Naive thymus-derived CD8-positive, alpha-beta T cell (primary cell): ENCODE measurements around the gene CDKN1A. TPM values are rescaled to one million over a fixed set of nuclear protein-coding genes. Genes with fewer than 3 reads are reported as not detected.
A peak's percentile ranks its signal among the peaks of the same experiment; 100 is the strongest.

Experiments used
- ATAC-seq, 2 donors: fragments of 150-1000 bp; cut with Tn5 transposase in 1 of 2; sonication (Bioruptor Pico), chemical (Tn5 transposase) in 1 of 2; 1 replicate in 1 of 2; 2 replicates in 1 of 2; pipeline ENCODE4 v1.10.0; 2021; ENCODE audit warnings: mild to moderate bottlenecking in 2 of 2, moderate library complexity in 2 of 2
- POLR2A ChIA-PET: fragments of 350-600 bp; sonication (Branson Sonifier 250); formaldehyde crosslinking; loops from one replicate; lab custom pipeline; 2021; ENCODE audit warnings: antibody characterized with exemption; lab: Charles Lee
- DNase-seq, 10 donors: peaks; one replicate each; pipeline versions ENCODE4 v3.0.0 to v3.0.0-alpha.2; 2020 to 2022
- H3K27ac Mint-ChIP-seq, 10 donors: one replicate each; pipeline ENCODE4 v1.8.0; 2020 to 2022; ENCODE audit warnings: mild to moderate bottlenecking in 10 of 10, mixed read lengths in 10 of 10, moderate library complexity in 4 of 10, inconsistent platforms in 1 of 10
- H3K27me3 Mint-ChIP-seq, 5 donors: one replicate each; pipeline ENCODE4 v1.8.0; 2021 to 2022; ENCODE audit warnings: mixed read lengths in 5 of 5
- H3K36me3 Mint-ChIP-seq, 3 donors: one replicate each; pipeline ENCODE4 v1.8.0; 2020 to 2022; ENCODE audit warnings: mixed read lengths in 3 of 3, mild to moderate bottlenecking in 2 of 3, inconsistent platforms in 1 of 3
- H3K4me1 Mint-ChIP-seq, 4 donors: one replicate each; pipeline ENCODE4 v1.8.0; 2021 to 2022; ENCODE audit warnings: mixed read lengths in 4 of 4
- H3K4me3 Mint-ChIP-seq, 10 donors: one replicate each; pipeline ENCODE4 v1.8.0; 2020 to 2022; ENCODE audit warnings: mild to moderate bottlenecking in 10 of 10, mixed read lengths in 10 of 10, moderate library complexity in 6 of 10, inconsistent platforms in 1 of 10
- H3K9me3 Mint-ChIP-seq, 9 donors: one replicate each; pipeline ENCODE4 v1.8.0; 2020 to 2022; ENCODE audit warnings: mixed read lengths in 9 of 9, mild to moderate bottlenecking in 3 of 9, inconsistent platforms in 1 of 9, moderate library complexity in 1 of 9
- polyA plus RNA-seq, 3 donors: library from polyadenylated mRNA; unstranded; fragments of 300-500 nt; fragmentation: Illumina TruSeq; gene quantifications; one replicate each; pipeline ENCODE4 v1.2.3, GENCODE V29; 2021
- total RNA-seq, 8 experiments: library from RNA in 2 of 8; stranded (reverse) in 2 of 8; gene quantifications; one replicate each; pipeline ENCODE4 v1.2.3 and lab custom pipeline; 2021 to 2026

CDKN1A gene
- total and polyA plus RNA-seq, 5 experiments from 2014 or later: 0.12 to 2.7 (median 1.9) TPM

DNA sequence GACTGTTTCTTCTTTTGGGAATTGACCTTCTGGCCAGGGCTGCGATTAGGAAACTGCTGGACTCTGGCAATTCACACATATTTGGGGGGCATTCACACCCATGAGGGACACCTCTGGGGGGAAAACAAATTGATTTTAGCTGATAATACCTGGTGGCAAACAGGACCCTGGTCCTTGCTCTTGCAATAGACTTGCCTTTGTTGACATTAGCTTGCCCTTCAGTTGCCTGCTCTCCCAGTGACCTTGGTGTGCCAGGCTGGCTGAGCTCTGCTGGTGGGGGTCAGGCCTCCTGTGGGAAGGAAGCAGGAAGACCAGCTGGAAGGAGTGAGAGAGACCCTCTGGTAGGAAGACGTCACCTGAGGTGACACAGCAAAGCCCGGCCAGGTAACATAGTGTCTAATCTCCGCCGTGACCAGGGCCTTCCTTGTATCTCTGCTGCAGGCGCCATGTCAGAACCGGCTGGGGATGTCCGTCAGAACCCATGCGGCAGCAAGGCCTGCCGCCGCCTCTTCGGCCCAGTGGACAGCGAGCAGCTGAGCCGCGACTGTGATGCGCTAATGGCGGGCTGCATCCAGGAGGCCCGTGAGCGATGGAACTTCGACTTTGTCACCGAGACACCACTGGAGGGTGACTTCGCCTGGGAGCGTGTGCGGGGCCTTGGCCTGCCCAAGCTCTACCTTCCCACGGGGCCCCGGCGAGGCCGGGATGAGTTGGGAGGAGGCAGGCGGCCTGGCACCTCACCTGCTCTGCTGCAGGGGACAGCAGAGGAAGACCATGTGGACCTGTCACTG is 5.3 kb downstream of the CDKN1A start:
- Mint-ChIP-seq H3K4me1 (peaks cover 9 to 52% (median 13%) of the 10 kb centered on the region in 4 donors), H3K27me3 (peaks cover 0 to 35% (median 4%) of the 10 kb centered on the region in 5 donors), H3K4me3 (peak overlapping the region in 1 of 10 donors; percentile 36), H3K9me3 (no peaks in the 10 kb centered on the region), H3K36me3 (no peaks in the 10 kb centered on the region), H3K27ac (peak overlapping the region in 2 of 10 donors; percentile 64 to 68)
- ATAC-seq (no peak), DNase-seq (no peak)
- POLR2A ChIA-PET: interaction anchor here (0.6 kb wide), 1 partner anchor 83 kb away, joined by 5 read pairs; no protein-coding TSS in a partner anchor

DNA sequence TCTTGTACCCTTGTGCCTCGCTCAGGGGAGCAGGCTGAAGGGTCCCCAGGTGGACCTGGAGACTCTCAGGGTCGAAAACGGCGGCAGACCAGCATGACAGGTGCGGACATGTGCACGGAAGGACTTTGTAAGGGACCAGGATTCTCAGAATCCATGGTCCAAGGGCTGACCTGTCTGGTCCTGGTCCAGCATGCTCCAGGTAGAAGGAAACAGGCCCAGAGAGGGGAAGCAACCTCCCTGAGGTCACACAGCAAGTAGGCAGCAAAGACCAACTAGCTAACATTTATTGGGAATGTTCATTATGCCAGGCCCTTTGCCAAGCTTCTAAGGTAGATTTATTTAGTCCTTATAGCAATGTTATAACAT is 5.9 kb downstream of the CDKN1A start:
- Mint-ChIP-seq H3K36me3 (no peaks in the 10 kb centered on the region), H3K4me1 (peaks cover 7 to 50% (median 11%) of the 10 kb centered on the region in 4 donors), H3K27ac (no peak overlapping the region), H3K4me3 (no peak overlapping the region), H3K27me3 (peaks cover 0 to 35% (median 4%) of the 10 kb centered on the region in 5 donors), H3K9me3 (no peaks in the 10 kb centered on the region)
- ATAC-seq (no peak), DNase-seq (no peak)
- POLR2A ChIA-PET: no interaction called here

DNA sequence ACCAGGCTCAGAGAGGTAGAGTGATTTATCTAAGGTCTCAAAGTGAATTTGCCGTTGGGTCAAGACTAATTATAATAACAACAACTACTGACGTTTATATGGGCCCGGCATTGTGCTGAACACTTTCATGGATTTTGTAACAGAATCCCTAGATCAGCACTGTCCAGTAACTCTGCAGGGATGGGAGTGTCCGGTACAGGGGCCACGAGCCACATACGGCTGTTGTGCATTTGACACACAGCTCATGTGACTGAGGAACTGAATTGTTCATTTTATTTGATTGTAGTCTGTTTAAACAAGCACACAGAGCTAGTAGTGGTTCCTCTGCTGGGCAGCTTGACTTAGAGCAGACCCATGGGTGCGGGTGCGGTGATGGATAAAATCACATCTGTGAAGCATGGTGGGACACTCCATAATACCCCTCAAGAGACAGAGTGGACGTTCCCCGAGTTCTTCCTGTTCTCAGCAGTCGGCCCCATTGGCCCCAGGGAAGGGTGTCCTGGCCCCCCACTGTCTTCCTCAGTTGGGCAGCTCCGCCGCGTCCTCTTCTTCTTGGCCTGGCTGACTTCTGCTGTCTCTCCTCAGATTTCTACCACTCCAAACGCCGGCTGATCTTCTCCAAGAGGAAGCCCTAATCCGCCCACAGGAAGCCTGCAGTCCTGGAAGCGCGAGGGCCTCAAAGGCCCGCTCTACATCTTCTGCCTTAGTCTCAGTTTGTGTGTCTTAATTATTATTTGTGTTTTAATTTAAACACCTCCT is 6.8 kb downstream of the CDKN1A start:
- no peak overlapping the region for H3K4me3 Mint-ChIP-seq
- H3K9me3 Mint-ChIP-seq: no peaks in the 10 kb centered on the region
- DNase-seq: no peak
- H3K36me3 Mint-ChIP-seq: no peaks in the 10 kb centered on the region
- no peak overlapping the region for H3K27ac Mint-ChIP-seq
- H3K4me1 Mint-ChIP-seq: peaks cover 5 to 54% (median 7%) of the 10 kb centered on the region in 4 donors
- no peak for ATAC-seq
- POLR2A ChIA-PET: interaction anchor here (0.6 kb wide), 1 partner anchor 78 kb away, joined by 3 read pairs; no protein-coding TSS in a partner anchor
- peaks cover 0 to 35% (median 4%) of the 10 kb centered on the region in 5 donors for H3K27me3 Mint-ChIP-seq

DNA sequence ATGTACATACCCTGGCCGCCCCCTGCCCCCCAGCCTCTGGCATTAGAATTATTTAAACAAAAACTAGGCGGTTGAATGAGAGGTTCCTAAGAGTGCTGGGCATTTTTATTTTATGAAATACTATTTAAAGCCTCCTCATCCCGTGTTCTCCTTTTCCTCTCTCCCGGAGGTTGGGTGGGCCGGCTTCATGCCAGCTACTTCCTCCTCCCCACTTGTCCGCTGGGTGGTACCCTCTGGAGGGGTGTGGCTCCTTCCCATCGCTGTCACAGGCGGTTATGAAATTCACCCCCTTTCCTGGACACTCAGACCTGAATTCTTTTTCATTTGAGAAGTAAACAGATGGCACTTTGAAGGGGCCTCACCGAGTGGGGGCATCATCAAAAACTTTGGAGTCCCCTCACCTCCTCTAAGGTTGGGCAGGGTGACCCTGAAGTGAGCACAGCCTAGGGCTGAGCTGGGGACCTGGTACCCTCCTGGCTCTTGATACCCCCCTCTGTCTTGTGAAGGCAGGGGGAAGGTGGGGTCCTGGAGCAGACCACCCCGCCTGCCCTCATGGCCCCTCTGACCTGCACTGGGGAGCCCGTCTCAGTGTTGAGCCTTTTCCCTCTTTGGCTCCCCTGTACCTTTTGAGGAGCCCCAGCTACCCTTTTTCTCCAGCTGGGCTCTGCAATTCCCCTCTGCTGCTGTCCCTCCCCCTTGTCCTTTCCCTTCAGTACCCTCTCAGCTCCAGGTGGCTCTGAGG is 7.6 kb downstream of the CDKN1A start:
- H3K27me3 Mint-ChIP-seq: peaks cover 0 to 32% (median 4%) of the 10 kb centered on the region in 5 donors
- H3K4me3 Mint-ChIP-seq: no peak overlapping the region
- POLR2A ChIA-PET: interaction anchor here (0.6 kb wide), 1 partner anchor 77 kb away, joined by 3 read pairs; no protein-coding TSS in a partner anchor
- H3K9me3 Mint-ChIP-seq: no peaks in the 10 kb centered on the region
- ATAC-seq (no peak), DNase-seq (no peak)
- peaks cover 0 to 54% (median 0%) of the 10 kb centered on the region in 4 donors for H3K4me1 Mint-ChIP-seq
- H3K36me3 Mint-ChIP-seq: no peaks in the 10 kb centered on the region
- H3K27ac Mint-ChIP-seq: peak overlapping the region in 1 of 10 donors; percentile 7

DNA sequence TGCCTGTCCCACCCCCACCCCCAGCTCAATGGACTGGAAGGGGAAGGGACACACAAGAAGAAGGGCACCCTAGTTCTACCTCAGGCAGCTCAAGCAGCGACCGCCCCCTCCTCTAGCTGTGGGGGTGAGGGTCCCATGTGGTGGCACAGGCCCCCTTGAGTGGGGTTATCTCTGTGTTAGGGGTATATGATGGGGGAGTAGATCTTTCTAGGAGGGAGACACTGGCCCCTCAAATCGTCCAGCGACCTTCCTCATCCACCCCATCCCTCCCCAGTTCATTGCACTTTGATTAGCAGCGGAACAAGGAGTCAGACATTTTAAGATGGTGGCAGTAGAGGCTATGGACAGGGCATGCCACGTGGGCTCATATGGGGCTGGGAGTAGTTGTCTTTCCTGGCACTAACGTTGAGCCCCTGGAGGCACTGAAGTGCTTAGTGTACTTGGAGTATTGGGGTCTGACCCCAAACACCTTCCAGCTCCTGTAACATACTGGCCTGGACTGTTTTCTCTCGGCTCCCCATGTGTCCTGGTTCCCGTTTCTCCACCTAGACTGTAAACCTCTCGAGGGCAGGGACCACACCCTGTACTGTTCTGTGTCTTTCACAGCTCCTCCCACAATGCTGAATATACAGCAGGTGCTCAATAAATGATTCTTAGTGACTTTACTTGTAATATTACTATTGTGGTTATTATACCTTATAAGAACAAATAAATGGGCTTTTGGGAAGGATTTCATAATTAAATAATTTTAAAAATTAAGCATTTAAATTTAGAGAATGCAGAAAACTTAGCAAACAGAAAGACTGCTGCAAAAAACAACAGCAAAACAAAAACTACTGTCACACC is 8.4 kb downstream of the CDKN1A start:
- no peak for ATAC-seq
- no peak for DNase-seq
- H3K27me3 Mint-ChIP-seq: peaks cover 0 to 32% (median 4%) of the 10 kb centered on the region in 5 donors
- H3K4me3 Mint-ChIP-seq: no peak overlapping the region
- POLR2A ChIA-PET: no interaction called here
- no peaks in the 10 kb centered on the region for H3K36me3 Mint-ChIP-seq
- no peaks in the 10 kb centered on the region for H3K9me3 Mint-ChIP-seq
- peak overlapping the region in 2 of 10 donors; percentile 4 to 60 for H3K27ac Mint-ChIP-seq
- H3K4me1 Mint-ChIP-seq: peaks cover 0 to 58% (median 0%) of the 10 kb centered on the region in 4 donors

DNA sequence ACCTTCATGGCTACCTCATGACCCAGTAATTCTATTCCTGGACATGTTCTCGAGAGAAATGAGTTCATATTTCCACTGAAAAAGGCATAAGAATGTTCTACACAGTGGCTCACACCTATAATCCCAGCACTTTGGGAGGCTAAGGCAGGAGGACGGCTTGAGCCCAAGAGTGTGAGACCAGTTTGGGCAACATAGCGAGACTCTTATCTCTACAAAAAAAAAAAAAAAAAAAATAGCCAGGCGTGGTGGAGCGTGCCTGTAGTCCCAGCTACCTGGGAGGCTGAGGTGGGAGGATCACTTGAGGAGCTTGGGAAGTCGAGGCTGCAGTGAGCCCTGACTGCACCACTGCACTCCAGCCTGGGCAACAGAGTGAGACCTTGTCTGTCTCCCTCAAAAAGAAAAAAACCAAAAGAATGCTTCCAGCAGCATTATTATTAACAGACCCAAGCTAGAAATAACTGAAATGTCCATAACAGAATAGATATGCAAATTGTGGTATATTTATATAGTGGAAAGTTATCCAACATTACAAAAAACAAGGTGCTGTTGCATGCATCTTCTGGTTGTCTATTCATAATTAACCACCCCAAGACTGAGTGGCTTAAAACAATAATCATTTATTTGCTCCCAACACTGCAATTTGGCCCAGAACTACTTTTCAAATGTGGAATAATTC is 9.7 kb downstream of the CDKN1A start:
- POLR2A ChIA-PET: interaction anchor here (0.6 kb wide), 1 partner anchor 551 kb away, joined by 5 read pairs; no protein-coding TSS in a partner anchor
- peaks cover 0 to 58% (median 4%) of the 10 kb centered on the region in 4 donors for H3K4me1 Mint-ChIP-seq
- no peak overlapping the region for H3K27ac Mint-ChIP-seq
- H3K27me3 Mint-ChIP-seq: peaks cover 0 to 28% (median 4%) of the 10 kb centered on the region in 5 donors
- ATAC-seq (no peak), DNase-seq (no peak)
- no peaks in the 10 kb centered on the region for H3K9me3 Mint-ChIP-seq
- H3K36me3 Mint-ChIP-seq: no peaks in the 10 kb centered on the region
- H3K4me3 Mint-ChIP-seq: no peak overlapping the region

DNA sequence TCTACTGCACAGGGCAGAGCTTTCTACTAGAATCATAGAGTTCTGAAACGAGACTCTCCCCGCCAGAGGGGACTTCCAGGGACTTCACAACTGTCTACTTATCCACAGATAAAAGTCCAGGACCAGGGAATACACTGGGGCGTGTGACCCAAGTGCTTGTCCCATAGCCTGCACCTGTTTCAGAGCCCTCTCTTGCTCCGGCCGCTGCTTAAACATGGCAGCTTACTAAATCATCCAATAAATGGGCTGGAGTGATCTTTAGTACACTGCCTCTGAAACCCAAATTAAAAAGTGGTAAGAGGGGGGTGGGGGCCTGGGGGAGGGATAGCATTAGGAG is 10.2 kb downstream of the CDKN1A start:
- DNase-seq (no peak), ATAC-seq (no peak)
- Mint-ChIP-seq H3K36me3 (no peaks in the 10 kb centered on the region), H3K27ac (no peak overlapping the region), H3K4me3 (no peak overlapping the region), H3K9me3 (no peaks in the 10 kb centered on the region), H3K4me1 (peaks cover 0 to 58% (median 6%) of the 10 kb centered on the region in 4 donors), H3K27me3 (peaks cover 0 to 23% (median 4%) of the 10 kb centered on the region in 5 donors)
- POLR2A ChIA-PET: interaction anchor here (0.6 kb wide), 1 partner anchor 551 kb away, joined by 5 read pairs; no protein-coding TSS in a partner anchor

DNA sequence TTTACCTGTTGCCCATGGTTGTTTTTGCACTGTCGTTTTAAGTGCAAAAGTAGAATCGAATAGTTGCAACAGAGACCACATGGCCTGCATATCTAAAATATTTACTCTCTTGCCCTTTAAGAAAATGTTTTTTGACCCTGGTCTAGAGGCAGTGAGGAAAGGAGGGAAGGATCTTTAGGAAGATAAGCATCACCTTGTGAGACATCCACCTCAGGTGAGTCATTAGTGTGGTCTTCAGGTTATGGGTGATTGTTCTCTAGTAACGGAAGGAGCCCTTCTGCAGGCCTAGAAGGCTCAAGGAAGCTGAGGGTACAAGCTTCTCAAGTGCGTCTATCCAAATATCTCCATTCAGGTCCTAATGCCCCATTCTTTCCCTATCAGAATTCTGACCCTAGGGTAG is 12.5 kb downstream of the CDKN1A start:
- peaks cover 0 to 56% (median 6%) of the 10 kb centered on the region in 4 donors for H3K4me1 Mint-ChIP-seq

DNA sequence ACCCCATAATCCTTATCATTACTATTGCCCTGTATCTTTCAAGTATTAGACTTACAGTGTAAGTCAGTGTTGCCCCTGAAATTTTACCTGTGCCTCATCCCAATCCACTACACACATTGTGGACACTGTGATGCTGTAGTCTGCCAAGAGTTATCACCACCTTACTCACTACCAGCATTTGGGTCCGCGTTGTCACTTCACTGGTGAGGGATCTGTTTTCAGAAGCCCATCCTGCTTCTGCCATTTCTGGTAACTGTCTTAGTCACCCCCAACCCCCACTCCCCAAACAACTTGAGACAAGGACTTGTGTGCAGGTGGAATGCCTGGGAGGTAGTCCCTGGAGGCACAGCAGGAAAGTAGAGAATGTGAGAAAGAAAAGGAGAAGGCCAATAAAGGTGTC is 13.1 kb downstream of the CDKN1A start:
- DNase-seq (no peak), ATAC-seq (no peak)
- H3K36me3 Mint-ChIP-seq: no peaks in the 10 kb centered on the region
- peaks cover 0 to 9% (median 0%) of the 10 kb centered on the region in 5 donors for H3K27me3 Mint-ChIP-seq
- no peaks in the 10 kb centered on the region for H3K9me3 Mint-ChIP-seq
- POLR2A ChIA-PET: no interaction called here
- no peak overlapping the region for H3K4me3 Mint-ChIP-seq
- peaks cover 0 to 53% (median 6%) of the 10 kb centered on the region in 4 donors for H3K4me1 Mint-ChIP-seq
- peak overlapping the region in 1 of 10 donors; percentile 66 for H3K27ac Mint-ChIP-seq

More for the DNA sequence above, 12.5 kb downstream of the CDKN1A start:
- ATAC-seq (no peak), DNase-seq (no peak)
- Mint-ChIP-seq H3K27ac (peak overlapping the region in 1 of 10 donors; percentile 66), H3K9me3 (no peaks in the 10 kb centered on the region), H3K27me3 (peaks cover 0 to 11% (median 0%) of the 10 kb centered on the region in 5 donors), H3K4me3 (no peak overlapping the region), H3K36me3 (no peaks in the 10 kb centered on the region)
- POLR2A ChIA-PET: no interaction called here

DNA sequence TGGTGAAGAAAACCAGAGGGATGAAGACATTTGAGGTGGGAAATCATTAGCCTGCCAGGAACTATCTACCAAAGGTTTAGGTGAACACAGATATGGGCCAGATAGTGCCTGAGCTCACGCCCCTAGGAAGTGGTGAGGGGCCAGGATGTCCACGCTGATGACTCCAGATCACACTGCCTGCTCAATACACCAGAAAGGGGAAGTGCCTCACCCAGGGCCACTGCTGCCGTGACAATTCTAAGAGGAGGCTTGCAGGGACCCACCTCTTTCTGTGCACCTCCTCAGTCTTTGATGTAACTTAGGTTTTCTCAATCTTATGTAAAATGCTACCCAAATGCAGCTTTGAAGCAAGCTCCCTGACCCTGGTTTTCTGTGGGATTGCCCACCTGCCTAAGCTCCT is 13.7 kb downstream of the CDKN1A start:
- DNase-seq (peak in 1 of 10 donors; percentile 35), ATAC-seq (peak; percentile 53 to 70)
- POLR2A ChIA-PET: no interaction called here
- H3K27ac Mint-ChIP-seq: peak overlapping the region in 3 of 10 donors; percentile 17 to 66 (median 50)
- H3K27me3 Mint-ChIP-seq: peaks cover 0 to 9% (median 0%) of the 10 kb centered on the region in 5 donors
- no peaks in the 10 kb centered on the region for H3K9me3 Mint-ChIP-seq
- peak overlapping the region in 1 of 10 donors; percentile 7 for H3K4me3 Mint-ChIP-seq
- H3K36me3 Mint-ChIP-seq: no peaks in the 10 kb centered on the region
- peaks cover 0 to 53% (median 6%) of the 10 kb centered on the region in 4 donors for H3K4me1 Mint-ChIP-seq
